GM21619 (cell line): ENCODE measurements around the gene ZNF544.
"Not testable (repeated sequence)": the region's sequence is repeated elsewhere in the genome, so short reads cannot be mapped to it uniquely, and the experiment has no call there.

ENCODE experiments used
- ATAC-seq: cut with Tn5 transposase; IDR thresholded peaks from one replicate; pipeline ENCODE4 v1.9.1; 2021; ENCODE audit not compliant: unreplicated experiment

The ZNF544 gene

DNA sequence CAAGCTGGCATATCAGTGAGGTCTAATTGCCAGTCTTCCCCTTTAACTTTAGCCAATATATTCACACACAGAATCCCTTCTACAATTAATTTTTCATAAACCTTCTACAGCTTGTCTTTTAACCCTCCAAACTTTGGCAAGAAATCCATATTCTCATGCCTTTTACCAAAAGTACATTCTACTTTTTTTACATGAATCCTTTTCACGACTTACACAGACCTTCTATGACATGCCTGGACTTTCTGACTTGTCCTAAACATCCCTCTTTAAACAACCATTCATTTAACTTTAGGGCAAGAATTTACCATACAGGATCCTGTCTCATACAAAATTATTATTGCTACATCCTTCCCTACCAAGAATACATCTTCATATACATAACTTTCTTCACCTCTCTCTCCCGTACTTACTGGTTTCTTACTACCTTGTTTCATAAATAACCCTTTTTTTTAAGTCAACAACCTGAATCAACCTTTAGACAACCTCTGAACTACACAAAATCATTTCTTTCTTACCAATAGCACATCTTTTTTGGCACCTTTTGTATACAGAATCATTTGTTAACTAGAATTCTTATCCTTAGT lies 23.5 kb downstream of the ZNF544 start:
- no peak for ATAC-seq

DNA sequence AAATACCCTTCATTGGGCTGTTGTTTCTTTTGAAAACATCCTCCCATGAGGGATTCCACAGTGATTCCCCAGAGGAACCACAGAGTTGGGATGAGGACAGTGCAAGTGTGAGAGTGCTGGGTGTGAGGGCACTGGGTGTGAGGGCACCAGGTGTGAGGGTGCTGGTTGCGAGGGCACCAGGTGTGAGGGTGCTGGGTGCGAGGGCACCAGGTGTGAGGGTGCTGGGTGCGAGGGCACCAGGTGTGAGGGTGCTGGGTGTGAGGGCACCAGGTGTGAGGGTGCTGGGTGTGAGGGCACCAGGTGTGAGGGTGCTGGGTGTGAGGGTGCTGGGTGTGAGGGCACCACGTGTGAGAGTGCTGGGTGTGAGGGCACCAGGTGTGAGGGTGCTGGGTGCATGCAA lies 29.5 kb downstream of the ZNF544 start:
- ATAC-seq, result not testable (repeated sequence)

DNA sequence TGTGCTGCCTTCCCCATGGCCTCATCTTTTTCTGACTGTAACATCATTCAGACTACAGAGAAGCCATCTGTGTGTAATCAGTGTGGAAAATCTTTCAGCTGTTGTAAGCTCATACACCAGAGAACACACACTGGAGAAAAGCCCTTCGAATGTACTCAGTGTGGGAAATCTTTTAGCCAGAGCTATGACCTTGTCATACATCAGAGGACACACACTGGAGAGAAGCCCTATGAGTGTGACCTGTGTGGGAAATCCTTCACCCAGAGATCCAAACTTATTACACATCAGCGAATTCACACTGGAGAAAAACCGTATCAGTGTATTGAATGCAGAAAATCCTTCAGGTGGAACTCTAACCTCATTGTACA lies 32.9 kb downstream of the ZNF544 start:
- no peak for ATAC-seq

DNA sequence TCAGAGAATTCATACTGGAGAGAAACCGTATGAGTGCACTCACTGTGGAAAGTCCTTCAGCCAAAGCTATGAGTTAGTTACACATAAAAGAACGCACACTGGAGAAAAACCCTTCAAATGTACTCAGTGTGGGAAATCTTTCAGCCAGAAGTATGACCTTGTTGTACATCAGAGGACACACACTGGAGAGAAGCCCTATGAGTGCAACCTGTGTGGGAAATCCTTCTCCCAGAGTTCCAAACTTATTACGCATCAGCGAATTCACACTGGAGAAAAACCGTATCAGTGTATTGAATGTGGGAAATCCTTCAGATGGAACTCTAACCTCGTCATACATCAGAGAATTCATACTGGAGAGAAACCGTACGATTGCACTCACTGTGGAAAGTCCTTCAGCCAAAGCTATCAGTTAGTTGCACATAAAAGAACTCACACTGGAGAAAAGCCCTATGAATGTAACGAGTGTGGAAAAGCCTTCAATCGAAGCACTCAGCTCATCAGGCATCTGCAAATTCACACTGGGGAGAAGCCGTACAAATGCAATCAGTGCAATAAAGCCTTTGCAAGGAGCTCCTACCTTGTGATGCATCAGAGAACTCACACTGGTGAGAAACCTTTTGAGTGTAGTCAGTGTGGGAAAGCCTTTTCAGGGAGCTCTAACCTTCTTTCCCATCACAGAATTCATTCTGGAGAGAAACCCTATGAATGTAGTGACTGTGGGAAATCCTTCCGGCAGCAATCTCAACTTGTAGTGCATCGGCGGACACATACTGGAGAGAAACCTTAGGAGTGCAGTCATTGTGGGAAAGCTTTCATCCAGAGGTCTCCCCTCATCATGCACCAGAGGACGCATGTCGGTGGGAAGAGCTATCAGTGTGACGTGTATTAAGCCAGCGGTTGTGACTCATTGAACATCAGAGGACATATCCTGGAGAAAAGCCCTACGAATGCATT lies 33.5 kb downstream of the ZNF544 start:
- no peak for ATAC-seq

DNA sequence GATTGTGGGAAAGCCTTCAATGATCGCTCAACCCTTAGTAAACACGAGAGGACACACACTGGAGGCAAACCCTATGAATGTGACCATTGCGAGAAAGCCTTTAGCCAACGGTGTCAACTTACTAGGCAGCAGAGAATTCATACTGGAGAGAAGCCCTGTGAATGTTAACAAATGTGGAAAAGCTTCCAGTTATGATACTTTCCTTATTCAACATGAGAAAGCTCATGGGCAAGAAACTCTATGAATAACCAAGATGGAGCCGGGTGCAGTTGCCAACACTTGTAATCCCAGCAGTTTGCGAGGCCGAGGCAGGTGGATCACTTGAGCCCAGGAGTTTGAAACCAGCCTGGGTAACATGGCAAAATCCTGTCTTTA lies 34.2 kb downstream of the ZNF544 start:
- ATAC-seq, result no peak

DNA sequence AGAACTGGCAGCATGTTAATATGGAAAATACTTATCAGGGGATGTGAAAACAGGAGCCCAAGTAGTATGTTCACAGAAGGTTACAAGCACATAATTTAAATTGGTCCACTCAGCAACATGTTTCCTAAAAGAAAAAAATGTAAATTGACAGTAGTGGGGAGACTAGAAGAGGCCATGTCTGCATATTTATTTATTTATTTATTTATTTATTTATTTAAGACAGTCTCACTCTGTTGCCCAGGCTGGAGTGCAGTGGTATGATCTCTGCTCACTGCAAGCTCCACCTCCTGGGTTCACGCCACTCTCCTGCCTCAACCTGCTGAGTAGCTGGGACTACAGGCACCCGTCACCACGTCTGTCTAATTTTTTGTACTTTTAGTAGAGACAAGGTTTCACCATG lies 36.4 kb downstream of the ZNF544 start:
- ATAC-seq, result no peak

DNA sequence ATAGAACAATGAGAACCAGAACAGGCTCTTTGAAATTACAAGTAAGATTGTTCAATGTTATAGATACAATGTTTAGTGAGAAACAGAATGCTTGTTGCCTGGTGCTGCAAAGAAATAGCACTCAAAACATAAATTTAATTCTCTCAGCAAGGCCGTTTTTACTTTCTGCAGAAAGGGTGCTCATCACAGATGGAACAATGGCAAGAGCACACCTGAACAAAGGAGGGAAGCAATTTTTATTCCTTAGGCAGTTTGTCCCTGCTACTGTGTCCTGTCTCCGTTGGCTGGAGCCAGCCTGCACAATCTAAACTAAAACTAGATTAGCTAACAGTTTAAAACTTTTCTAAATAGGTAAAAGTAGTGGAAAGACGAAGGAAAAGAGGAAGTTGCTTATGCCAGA lies 39.6 kb downstream of the ZNF544 start:
- no peak for ATAC-seq

DNA sequence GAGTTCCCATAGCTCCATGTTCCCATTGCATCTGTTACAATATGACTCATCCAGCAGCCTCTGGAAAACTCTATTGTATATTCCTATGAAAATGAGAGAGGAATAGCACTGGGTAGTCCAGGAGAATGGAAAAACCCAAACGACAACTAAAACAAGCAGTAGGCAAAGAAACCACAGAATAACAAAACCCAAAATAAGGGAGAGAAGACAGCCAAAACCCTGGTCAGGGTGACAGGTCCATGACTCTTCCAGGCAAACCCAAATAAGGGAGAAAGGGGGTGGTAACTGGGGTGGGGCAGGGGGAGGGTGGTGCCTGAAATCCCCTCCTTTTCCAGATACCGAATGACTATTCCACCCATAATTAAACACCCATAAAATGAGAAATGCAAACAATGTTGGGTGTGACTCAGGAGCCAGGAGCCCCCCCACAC lies 46.1 kb downstream of the ZNF544 start:
- no peak for ATAC-seq

DNA sequence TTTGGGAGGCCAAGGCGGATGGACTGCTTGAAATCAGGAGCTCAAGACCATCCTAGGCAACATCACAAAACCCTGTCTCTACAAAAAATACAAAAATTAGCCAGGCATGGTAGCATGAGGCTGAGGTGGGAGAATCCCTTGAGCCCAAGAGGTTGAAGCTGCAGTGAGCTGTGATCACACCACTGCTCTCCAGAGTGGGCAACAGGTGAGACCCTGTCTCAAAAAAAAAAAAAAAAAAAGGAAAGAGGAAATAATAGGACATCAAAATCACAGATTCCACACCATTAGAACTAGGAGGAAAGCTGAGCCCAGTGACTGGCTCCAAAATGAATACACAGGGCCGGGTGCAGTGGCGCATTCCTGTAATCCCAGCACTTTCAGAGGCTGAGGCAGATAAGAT lies 46.9 kb downstream of the ZNF544 start:
- ATAC-seq, result no peak

DNA sequence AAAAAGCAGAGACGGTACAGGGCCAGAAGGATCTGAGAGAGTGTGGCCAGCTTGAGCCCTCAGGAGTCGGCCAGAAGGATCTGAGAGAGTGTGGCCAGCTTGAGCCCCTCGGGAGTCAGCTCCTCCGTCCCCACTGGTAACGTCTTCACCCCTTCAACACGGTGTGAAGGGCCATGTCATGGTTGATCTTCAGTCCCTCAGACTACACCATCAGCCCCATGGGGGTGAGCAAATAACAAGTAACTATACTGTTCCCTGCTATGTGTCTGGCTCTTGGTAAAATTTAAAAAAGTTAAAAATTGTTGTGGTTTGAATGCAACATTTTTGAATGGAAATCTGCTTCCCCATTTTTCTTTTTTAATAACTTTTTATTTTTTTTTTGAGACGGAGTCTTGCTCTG lies 48.5 kb downstream of the ZNF544 start:
- ATAC-seq, result no peak

DNA sequence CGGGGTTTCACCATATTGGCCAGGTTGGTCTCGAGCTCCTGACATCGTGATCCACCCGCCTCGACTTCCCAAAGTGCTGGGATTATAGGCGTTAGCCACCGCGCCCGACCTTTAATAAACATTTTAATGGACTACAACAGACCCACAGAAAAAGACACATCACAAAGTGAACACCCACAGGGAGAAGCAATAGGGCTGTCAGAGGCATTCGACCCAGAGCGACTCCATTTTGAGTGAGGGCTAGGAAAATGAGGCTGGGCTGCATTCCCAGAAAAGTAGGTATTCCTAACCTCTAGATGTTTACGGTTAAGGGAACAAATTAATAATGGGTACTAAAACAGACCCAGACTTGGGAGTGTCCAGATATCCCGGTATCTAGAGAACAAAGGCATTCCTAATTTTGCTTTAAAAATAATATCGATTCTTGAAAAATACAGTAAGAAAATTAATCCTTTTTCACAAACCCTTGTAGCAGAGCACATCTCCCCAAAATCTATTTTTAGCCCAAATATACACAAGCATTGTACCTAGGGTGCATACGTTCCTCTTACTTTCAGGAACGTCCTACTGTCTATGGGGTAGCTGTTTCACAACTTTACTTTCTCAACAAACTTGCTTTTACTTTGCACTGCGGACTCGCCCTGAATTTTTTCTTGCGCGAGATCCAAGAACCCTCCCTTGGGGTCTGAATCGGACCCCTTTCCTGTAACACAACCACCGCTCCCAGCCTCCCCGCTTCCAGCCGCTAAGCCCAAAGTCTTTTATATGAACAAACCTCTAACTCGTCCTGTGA lies 49.2 kb downstream of the ZNF544 start:
- ATAC-seq, result no peak

DNA sequence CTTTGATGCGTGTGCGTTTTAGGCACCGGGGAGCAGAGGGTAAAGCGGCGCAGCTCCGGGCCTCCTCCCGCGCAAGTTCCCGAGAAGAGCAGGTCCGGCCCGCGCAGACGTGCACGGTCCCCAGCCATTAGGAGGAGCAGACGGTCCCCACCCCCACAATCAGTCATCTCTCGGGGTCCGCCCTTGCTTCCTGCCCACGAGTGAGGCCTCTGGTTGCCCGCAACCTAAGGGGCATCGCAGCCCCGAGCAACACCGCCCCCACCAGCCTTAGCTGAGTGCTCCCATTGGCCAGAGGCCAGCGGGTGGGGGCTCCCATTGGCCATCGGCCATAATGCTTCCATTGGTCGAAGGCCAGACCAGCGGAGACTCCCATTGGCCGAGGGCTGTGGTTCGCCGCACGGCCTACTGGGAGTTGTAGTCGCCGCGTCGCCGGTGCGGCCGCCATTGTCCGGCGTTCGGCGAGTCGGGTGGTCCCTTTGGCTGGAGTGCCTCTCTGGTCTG lies 49.9 kb downstream of the ZNF544 start, which contains the start of gene ZNF8:
ZNF8 (plus strand) TSS at position 415 of the 501 bp plus-strand sequence. CDS start 127 bp downstream, outside the sequence.
- peak; percentile 90 for ATAC-seq

DNA sequence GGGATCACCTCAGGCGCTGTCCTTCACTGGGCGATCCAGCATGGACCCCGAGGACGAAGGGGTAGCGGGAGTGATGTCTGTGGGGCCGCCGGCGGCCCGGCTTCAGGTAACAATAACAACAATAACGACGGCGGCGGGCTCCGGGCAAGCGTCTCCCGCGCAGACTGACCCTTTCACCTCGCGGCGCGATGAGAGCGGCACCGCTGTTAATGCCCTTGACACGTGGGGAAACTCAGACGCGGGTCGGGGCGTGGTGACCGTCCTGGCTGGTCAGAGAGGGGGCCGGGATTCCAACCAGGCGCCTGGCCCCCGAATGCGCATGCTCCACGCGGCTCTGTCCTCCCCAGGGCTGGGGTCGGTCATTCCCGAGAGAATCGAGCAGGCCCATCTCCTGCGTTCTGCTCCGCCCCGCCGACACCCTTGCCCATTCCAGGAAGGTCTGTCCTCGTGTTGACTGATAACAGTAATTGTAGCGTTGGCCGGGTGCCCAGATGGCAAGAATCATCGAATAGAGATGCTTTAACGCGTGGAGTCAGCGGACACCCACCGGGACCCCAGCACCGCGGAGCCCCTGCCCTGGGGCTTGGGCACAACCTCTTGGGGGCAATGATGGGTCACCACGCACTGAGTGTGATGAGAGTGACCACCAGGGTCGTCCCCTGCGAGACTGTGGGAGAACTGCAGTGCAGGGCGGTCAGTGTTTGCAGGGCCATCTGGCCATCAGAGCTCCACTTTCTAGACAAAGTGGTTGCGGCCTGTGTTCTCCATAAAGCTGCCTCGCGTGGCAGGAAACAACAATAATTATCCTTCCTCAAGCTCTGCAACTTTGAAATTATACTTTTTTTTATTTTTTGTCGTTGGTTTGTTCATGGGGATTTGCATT lies 50.6 kb downstream of the ZNF544 start:
- ATAC-seq, result peak; percentile 32

DNA sequence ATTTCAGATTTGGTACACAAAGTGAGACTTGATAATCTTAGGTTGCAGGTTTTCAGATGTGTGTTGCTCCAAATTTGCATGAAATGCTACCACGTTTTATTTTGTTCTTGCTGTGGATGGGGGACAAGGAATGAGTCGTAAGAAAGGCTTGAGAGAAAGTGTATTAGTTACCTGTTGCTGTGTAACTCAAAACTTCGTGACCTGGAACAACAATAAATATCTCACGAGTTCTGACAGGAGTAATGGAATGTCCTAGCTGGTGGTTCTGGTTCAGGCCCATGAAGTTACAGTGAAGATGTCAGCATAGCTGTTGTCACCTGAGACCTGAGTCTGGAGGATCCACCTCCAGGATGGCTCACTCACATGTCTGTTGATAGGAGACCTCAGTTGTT lies 51.2 kb downstream of the ZNF544 start:
- no peak for ATAC-seq

DNA sequence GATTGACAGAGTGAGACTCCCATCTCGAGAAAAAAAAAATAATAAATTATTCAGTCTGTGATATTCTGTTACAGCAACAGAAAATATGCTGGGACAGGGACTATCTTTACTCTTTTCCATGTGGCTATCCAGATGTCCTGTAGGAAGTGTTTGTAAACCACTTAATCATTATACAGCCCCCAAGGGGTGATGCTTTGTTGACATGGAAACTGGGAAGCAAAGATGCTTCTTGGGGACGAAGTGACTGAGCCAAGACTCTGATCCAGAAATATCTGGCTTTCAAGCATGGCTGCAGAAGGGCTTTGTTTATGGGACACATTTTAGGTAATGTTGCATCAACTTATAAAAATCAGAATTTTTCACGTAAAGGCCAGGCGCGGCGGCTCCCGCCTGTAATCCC lies 55.5 kb downstream of the ZNF544 start:
- no peak for ATAC-seq

DNA sequence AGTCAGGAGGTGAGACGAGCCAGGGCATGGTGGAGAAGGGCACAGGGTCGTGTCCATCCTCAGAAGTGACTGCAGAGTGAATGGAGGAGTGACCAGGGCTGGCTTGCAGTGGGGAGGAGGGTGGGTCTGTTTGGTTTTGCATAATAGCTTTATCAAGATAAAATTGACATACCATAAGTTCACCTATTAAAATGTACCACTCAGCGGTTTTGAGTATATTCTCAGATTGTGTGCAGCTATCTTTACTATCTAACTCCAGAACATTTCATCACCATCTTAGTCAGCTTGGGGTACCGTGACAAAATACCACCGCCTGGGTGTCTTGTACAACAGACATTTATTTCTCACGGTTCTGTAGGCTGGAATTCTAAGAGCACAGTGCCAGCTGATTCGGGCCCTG lies 63.2 kb downstream of the ZNF544 start:
- no peak for ATAC-seq

DNA sequence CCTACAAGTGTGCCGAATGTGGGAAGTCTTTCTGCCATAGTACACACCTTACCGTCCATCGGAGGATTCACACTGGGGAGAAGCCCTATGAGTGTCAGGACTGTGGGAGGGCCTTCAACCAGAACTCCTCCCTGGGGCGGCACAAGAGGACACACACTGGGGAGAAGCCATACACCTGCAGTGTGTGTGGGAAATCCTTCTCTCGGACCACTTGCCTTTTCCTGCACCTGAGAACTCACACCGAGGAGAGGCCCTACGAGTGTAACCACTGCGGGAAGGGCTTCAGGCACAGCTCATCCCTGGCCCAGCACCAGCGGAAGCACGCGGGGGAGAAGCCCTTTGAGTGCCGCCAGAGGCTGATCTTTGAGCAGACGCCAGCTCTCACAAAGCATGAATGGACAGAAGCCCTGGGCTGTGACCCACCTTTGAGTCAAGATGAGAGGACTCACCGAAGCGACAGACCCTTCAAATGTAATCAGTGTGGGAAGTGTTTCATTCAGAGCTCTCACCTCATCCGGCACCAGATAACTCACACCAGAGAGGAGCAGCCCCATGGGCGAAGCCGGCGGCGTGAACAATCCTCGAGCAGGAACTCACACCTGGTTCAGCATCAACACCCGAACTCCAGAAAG lies 66.1 kb downstream of the ZNF544 start:
- no peak for ATAC-seq

DNA sequence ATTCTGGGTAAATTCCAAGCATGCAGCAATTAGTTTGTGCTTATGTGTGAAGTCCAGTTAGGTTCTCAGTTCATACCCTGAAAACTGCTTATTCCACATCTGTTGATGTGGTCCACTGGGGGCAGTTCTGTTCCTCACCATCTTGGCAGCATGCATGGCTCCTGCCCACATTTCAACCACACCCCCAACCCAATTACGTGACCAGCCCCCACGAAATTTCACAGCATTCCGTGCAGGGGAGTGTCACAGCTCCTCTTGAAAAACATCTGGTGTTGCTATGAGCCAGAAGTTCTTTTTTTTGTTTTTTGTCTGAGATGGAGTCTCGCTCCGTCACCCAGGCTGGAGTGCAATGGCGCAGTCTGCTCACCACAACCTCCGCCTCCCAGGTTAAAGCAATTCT lies 67.4 kb downstream of the ZNF544 start:
- no peak for ATAC-seq

DNA sequence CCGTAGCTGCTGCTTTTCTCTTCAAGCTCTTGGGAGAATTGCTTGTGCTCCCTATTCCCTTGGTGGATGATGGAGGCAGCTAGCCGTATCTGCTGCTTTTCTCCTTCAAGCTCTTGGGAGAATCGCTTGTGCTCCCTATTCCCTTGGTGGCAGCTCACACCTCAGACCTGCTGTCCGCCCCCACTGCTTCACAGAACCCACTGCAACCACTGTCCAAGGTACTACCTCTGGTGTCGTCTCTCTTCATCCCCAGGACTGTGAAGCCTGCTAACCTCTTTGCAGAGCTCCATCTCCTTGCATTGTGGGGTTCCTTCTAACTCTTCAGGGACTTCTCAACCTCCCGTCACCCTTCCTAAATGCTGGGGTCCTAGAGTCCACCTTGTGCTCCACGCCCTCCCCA lies 71.9 kb downstream of the ZNF544 start:
- ATAC-seq, result no peak

DNA sequence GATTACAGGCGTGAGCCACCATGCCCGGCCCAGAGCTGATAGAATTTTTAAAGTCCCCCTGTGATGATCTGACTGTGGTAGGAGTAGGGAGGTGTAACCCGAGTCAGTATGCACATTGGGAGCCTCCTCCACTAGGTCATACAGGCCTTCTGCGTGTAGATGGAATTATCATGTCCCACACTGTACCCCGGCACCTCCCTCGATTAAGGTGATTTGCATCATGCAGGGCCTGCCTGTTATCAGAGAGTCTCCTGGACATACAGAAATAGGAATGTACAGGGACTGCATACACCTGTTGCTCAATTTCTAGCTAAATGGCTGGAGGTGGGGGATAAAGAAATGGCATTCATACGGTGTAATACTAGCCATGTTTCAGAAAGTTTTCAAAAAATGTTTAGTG lies 75.5 kb downstream of the ZNF544 start:
- ATAC-seq, result no peak
